Kidney capillary endothelial cell (primary cell): ENCODE results near the gene LIPE.

Experiments
- DNase-seq: peaks from one replicate; pipeline ENCODE4 v3.0.0-alpha.2; 2018; ENCODE audit warnings: low spot score

LIPE gene

DNA sequence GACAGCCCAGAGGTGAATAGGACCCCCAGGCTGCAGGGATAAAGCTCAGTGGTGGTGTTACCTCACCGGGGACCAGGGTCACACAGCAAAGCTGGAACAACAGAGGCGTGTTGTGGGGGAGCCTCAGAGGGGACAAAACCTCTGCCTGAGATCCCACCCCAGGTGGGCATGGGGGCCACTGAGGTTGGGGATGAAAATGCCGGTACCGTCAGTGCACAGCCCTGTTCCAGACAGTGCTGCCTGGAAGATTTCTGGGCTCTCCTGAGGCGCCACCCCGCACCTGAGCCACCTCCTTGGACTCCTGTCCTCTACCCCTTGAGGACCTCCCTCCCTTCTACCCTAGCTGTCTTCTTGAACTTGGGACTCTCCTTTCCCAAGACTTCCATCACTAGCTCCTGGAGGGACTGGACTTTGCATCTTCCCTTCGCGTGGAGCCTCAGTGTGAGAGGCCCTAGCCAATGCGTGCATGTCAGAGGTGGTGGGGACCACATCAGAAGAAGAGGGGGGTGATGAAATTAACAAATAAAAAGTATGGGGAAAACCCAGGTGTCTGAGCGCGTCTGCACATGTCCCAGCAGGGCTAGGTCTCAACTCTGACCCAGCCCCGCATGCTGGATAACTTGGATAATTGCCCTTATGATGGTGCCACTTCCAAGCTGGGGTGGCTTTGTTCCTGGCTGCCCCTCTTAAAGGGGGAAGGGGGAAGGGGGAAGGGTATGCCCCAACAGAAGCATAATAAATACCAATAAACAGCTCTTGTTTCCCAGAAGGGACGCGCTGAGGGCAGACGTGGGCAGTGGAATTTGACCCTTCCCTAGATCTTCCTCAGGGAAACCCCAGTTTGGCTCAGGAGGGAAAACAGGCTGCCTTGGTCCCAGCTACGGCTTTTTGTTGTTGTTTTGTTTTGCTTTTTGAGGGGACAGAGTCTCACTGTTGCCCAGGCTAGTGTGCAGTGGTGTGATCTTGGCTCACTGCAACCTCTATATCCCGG, 48.7 kb downstream of the LIPE start:
- no peak for DNase-seq

DNA sequence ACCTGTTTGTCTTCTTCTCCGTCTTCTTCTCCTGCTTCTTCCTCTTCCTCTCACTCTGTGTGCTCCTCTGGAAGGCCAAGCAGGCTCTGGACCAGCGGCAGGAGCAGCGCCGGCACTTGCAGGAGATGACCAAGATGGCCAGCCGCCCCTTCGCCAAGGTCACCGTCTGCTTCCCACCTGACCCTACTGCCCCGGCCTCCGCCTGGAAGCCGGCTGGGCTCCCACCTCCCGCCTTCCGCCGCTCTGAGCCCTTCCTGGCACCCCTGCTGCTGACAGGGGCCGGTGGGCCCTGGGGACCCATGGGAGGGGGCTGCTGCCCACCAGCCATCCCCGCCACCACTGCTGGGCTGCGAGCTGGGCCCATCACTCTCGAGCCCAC, 51.0 kb downstream of the LIPE start:
- no peak for DNase-seq

DNA sequence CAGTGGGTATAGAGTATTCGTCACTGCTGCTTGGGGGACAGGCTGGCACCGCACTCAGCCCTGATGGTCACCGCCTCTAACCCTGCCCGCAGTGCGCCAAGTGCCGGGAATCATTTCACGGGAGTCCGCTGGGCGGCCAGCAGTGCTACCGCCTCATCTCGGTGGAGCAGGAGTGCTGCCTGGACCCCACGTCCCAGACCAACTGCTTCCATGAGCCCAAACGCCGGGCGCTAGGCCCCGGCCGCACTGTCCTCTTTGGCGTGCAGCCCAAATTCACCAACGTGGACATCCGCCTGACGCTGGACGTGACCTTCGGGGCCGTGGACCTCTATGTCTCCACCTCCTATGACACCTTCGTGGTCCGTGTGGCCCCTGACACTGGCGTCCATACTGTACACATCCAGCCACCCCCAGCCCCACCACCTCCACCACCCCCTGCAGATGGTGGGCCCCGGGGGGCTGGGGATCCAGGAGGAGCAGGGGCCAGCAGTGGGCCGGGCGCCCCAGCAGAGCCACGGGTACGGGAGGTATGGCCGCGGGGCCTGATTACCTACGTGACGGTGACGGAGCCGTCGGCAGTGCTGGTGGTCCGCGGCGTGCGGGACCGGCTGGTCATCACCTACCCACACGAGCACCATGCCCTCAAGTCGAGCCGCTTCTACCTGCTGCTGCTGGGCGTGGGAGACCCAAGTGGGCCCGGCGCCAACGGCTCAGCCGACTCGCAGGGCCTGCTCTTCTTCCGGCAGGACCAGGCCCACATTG, 51.6 kb downstream of the LIPE start:
- DNase-seq, result no peak

DNA sequence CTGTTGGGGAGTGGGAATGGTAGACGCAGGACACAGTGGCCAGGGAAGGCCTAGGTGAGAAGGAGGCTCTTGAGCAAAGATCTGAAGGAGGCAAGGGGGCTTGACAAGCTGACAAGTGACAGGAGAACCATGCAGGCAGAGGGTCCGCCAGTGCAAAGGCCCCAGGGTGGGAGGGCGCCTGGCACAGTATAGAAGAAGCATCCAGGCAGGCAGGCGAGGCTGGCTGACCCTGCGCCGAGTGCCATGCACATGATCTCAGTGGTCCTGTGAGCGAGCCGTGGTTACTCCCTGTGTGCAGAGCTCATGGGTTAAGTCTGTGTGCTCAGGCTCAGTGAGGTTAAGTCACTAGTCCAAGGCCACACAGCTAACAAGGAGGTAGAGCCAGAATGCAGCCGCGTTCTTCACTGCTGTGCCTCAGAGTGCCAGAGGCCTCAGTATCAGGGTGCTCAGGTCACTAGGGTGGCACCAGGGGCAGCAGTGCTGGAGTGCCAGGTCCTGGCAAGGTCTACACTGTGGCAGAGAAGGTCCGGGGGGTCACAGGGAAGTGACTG, 52.3 kb downstream of the LIPE start:
- no peak for DNase-seq

DNA sequence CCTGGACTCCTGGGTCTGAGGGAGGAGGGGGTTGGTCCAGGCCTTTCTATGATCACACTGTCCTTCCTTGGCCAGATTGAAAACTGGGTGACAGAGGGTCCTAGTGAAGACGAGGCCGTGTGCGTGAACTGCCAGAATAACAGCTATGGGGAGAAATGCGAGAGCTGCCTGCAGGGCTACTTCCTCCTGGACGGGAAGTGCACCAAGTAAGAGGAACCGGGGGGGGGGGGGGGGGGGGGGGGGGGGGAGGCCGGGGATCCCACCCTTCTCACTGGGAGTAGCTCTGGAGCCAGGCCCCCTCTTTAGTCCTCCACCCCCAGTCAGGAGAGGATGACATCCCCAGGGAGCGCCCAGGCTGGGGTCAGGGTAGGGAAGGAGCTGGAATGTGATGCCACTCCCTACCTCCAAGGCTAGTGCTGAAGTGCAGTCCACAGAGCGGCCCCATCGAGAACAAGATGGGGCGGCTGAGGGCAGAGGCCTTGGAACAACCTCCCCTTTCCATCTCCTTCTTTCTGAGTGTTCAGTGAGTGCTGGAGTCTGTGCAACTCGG, 56.5 kb downstream of the LIPE start:
- no peak for DNase-seq

DNA sequence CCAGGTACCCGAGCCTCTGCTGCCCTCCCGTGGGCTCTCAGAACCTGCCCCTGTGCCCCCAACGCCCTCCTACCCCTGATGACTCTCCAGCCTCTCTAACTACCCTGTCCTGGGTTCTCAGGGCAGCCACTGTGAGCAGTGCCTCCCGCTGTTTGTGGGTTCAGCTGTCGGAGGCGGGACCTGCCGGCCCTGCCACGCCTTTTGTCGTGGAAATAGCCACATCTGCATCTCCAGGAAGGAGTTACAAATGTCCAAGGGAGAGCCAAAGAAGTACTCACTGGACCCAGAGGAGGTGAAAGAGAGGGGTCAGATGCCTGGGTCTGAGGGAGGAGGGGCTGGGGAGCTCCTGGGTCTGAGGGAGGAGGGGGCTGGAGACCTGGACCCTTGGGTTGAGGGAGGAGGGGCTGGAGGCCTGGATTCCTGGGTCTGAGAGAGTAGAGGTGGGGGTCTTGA, 57.1 kb downstream of the LIPE start:
- no peak for DNase-seq

DNA sequence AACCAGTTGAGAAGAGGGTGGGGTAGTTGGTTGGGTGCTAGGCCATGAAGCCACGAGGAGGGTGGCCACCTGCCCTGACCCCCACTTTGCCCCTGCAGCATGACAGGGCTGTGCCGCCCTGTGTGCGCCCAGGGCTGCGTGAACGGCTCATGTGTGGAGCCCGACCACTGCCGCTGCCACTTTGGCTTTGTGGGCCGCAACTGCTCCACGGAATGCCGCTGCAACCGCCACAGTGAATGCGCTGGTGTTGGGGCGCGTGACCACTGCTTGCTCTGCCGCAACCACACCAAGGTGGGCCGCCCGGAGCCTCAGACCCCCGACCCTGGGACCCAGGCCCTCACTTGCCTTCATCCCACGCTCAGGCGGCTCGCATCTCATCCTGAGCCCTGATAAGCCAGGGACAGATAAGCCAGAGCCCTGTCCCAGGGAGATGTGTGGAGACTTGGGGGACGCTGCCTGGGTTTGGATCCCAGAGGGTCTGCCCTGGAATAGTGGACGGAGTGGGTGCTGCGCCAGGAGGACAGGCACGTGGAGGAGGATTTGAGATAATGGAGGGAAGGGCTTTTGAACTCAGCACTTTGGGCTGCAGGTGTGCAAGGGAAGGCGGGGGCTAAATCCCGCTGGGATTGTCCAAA, 57.6 kb downstream of the LIPE start:
- no peak for DNase-seq

DNA sequence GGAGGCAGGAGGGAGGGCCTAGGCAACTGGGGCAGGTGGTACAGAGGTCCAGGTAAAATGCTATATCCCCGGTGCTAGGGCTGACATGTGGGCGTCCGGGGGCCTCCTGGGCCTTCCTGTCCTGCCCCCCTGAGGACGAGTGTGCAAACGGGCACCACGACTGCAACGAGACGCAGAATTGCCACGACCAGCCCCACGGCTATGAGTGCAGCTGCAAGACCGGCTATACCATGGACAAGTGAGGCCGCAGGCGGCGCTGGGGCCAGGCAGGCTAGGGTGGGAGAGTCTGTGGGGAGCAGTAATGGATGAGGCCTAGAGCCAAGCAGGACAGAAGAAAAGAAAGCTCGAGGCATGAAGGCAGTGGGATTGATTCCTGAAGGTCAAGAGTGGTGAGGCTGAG, 58.4 kb downstream of the LIPE start:
- DNase-seq, result no peak

DNA sequence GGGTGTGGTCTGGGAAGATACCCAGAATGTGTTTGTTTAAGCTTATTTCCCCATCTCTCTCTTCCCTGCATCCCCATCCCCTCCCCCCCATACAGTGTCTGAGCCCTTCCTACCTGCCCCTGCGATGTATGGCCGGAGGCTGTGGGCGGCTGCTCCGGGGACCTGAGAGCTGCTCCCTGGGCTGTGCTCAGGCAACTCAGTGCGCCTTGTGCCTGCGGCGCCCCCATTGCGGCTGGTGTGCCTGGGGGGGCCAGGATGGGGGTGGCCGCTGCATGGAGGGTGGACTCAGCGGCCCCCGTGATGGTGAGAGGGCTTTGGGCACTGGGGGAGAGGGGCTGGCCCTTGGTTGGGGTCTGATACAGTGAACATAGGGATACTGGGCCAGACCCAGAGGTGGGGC, 58.8 kb downstream of the LIPE start:
- DNase-seq, result no peak

DNA sequence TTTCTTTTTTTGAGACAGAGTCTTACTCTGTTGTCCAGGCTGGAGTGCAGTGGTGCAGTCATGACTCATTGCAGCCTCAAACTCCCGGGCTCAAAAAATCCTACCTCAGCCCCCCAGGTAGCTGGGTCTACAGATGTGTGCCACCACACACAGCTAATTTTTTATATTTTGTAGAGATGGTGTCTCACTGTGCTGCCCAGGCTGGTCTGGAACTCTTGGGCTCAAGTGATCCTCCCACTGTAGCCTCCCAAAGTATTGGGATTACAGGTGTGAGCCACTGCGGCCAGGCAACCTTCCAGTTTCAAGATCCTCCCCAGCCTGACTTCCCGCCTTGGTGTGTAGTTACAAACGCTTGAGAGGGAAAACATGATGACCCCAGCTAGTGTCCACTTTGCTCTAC, 59.3 kb downstream of the LIPE start:
- no peak for DNase-seq

DNA sequence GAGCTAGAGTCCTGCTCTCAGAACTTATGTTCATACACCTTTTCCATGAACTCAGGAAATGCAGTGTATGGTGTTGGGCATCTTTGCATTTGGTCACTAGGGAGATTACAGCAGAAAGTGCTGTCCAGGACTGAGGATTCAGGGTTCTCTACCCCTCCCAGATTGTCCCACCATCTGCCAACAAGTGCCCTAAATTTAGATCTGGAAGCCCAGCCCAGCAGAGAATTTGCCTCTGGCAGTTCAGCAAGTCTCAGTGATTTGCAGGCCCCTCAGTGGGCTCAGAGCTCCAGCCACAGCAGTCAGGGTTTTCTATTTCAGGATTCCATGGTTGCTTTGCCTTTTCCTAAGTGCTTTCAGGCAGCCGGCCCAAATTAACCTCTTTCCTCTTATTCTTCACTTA, 60.5 kb downstream of the LIPE start:
- DNase-seq, result no peak

DNA sequence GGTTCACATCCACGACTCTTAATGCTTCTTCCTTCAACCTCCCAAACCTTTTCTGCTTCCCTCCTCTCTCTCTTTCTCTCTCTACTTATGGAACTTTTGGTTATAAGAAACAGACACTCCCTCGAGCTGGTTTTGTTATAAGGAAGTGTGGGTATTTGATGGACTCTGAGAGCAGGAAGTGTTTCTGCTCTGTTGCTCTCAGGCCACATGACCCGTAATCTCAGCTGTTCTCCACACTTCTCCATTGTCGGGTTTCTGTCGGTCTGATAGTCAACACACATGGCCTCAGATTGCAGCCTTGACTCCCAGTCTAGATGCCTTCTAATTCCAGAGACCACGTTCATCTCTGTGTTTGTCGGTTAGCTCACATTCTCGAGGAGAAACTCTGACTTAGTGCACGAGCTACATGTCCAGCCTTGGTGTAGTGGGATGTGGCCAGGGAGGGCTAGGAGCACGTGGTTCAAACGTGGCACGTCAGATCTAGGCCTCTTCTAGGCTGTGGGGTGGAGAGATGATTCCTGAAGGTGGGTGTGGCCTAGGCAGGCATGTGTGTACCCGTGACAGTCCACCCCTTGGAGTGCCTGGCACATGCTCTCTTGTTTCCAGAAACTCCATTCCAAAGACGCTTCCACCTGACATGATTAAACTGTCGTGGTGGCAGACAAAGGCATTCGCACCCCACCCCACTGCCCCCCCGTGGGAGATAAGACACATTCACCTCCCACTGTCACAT, 63.4 kb downstream of the LIPE start:
- DNase-seq, result no peak

DNA sequence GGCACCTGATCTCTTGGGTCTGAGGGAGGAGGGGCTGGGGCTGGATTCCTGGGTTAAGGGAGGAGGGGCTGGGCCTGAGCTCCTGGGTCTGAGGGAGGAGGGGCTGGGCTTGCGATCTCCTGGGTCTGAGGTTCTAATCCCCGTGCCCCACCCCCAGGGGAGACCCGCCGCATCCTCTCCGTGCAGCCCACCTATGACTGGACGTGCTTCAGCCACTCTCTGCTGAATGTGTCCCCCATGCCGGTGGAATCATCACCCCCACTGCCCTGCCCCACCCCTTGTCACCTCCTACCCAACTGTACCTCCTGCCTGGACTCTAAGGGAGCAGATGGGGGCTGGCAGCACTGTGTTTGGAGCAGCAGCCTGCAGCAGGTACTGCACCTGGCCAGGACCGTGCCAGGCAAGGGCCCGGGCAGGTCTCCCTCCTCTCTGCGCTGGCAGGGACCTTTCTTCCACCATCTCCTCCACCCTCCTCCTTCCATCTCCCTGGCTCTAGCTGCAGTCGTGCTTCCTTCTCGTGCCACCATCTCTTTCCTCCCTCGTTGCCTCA, 64.2 kb downstream of the LIPE start:
- DNase-seq, result no peak

DNA sequence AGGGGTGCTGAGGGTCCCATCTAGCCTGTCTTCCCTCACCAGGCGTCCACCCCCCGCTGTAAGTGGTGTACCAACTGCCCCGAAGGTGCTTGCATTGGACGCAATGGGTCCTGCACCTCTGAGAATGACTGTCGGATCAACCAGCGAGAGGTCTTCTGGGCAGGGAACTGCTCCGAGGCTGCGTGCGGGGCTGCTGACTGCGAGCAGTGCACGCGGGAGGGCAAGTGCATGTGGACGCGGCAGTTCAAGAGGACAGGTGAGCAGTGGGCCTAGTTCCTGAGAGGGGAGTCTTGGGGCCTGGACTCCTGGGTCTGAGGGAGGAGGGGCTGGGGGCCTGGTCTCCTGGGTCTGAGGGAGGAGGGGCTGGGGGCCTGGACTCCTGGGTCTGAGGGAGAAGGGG, 64.8 kb downstream of the LIPE start:
- no peak for DNase-seq

DNA sequence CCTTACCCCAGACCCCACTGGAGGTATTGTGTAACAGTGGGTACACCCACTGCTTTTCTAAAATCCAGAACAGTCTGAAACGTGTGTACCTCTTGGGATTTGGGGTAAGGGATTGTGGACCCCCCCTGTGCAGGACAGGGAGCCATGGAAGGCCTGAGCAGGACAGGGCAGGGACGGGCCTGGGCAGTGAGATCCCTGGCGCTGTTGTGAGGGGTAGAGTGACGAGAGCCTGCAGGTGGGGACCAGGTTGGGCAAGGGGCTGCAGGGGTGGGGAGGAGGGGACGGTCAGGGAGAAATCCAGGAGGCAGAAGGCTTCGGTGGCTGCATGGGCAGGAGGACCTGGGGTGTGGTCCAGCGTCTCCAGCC, 65.7 kb downstream of the LIPE start:
- no peak for DNase-seq

DNA sequence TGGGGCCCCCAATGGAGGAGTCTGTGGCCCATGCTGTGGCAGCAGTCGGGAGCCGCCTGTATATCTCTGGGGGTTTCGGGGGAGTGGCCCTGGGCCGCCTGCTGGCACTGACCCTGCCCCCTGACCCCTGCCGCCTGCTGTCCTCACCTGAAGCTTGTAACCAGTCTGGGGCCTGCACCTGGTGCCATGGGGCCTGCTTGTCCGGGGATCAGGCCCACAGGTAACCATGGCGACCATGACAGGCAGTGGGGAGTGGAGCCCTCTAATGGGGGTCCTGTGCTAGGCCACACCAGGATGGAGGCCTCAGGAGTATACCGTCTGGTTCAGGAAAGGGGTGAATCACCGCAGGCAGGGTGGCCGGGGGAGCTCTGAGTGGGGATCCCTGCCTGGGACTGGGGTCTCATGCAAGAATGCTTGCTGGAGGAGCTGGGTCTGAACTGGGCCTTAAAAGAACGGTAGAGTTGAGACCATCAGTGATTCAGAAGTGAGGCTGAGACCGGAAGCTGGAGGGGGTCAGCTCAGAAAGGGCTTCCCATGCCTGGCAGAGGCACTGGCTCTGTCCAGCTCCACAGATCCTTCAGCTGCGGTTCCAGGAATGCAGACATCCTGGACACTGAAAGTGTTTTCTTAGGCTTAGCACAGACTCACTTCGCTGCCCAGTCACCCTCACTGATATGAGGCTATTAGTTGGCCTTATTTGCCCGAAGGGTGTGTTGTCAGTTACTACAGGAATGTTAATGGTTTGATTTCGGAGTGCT, 66.2 kb downstream of the LIPE start:
- no peak for DNase-seq

DNA sequence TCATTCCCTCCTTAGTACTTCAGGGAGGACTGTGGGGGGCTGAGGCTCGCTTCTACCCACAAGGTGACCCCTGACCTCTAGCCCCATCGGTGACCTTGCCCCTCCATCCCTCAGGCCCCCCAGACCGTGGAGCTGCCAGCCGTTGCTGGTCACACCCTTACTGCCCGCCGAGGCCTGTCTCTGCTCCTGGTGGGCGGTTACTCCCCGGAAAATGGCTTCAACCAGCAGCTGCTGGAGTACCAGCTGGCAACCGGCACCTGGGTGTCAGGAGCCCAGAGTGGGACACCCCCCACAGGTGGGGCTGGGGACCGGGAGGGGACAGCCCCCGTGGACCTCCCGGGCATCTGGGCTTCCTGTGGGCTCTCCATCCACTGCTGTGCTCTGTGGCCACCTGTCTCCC, 69.9 kb downstream of the LIPE start:
- DNase-seq, result no peak

DNA sequence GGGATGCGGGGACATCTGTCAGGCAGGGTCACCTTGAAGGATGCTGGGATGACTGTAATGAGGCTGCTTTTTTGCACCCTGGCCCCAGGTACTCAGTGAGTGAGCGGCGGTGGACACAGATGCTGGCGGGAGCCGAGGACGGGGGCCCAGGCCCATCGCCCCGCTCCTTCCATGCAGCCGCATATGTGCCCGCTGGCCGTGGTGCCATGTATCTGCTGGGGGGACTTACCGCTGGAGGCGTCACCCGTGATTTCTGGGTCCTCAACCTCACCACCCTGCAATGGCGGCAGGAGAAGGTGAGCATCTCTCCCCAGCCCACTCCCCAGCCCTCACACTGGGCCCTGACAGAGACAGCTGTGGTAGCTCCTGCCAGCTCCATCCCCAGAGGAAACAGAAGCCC, 70.5 kb downstream of the LIPE start:
- DNase-seq, result no peak

DNA sequence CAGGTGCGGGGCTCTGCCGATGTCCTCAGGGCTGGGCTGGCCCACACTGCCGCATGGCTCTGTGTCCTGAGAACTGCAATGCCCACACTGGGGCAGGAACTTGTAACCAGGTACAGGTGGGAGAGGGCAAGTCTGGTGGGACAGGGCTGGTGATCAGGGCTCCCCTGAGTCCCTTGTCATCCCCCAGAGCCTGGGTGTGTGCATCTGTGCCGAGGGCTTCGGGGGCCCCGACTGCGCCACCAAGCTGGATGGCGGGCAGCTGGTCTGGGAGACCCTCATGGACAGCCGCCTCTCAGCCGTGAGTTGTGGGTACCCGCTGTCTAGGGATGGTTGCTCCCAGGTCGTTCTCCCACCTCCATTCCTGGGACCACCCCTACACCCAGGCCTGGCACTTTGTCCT, 71.3 kb downstream of the LIPE start:
- DNase-seq, result no peak

DNA sequence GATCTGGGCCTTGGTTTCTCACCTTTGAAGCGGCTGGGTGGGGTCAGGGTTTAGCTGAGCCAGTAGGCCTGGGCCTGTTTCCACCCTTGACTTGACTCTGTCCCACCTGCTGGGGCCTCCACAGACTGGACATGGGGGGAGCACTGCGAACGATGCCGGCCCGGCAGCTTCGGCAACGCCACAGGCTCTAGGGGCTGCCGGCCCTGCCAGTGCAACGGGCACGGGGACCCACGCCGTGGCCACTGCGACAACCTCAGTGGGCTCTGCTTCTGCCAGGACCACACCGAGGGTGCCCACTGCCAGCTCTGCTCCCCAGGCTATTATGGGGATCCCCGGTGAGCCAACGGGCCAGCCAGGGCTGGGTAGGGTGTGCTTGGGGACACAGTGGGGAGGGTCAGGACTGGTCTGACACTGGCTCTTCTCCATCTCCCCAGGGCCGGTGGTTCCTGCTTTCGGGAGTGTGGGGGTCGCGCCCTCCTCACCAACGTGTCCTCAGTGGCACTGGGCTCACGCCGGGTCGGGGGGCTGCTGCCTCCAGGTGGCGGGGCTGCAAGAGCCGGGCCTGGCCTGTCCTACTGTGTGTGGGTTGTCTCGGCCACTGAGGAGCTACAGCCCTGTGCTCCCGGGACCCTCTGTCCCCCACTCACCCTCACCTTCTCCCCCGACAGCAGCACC, 73.7 kb downstream of the LIPE start:
- DNase-seq, result no peak
